ENCODE measurements around the gene RPL29. TPM values are rescaled to one million over a fixed set of nuclear protein-coding genes. Genes with fewer than 3 reads are reported as not detected.

The RPL29 gene
- total and polyA plus RNA-seq, 2 of the 13 experiments (the other 11 are each of a cell fraction or from before 2014, with no cell fraction given), result 1,348 to 2,263 TPM

- TF ChIP-seq SNAI1 (CRISPR knock-in tag; IDR thresholded peaks at IDR 0.05; ENCODE audit: borderline replicate concordance), result 0 out of 2 replicates have a peak, but pooled peaks have one; percentile 82
- TF ChIP-seq CBX5 (CRISPR knock-in tag; IDR thresholded peaks at IDR 0.05; ENCODE audit: borderline replicate concordance), result no peak; the same call in 1 of the 2 replicates
- TF ChIP-seq SALL2 (CRISPR knock-in tag; IDR thresholded peaks at IDR 0.05), result peak; percentile 37
- no peak for TF ChIP-seq MLXIP (CRISPR knock-in tag; IDR thresholded peaks at IDR 0.05; ENCODE audit: borderline replicate concordance)
- TF ChIP-seq PAX8 (CRISPR knock-in tag; IDR thresholded peaks at IDR 0.05; ENCODE audit: borderline replicate concordance), result peak; percentile 88; the same call in 1 of the 2 replicates
- no peak; the same call in 1 of the 2 replicates for TF ChIP-seq SMAD3 (CRISPR knock-in tag; IDR thresholded peaks at IDR 0.05)
- TF ChIP-seq ZMAT5 (CRISPR knock-in tag; IDR thresholded peaks at IDR 0.05; ENCODE audit: borderline replicate concordance, low read depth), result no peak; the same call in 1 of the 2 replicates
- peak; percentile 90; the same call in 1 of the 2 replicates for TF ChIP-seq FOXC1 (CRISPR knock-in tag; IDR thresholded peaks at IDR 0.05; ENCODE audit: borderline replicate concordance)
- no peak for TF ChIP-seq ZNF382 (CRISPR knock-in tag; IDR thresholded peaks at IDR 0.05; ENCODE audit: borderline replicate concordance)
- no peak; the same call in 1 of the 2 replicates for TF ChIP-seq ZSCAN12 (CRISPR knock-in tag; IDR thresholded peaks at IDR 0.05)
- TF ChIP-seq ZNF574 (CRISPR knock-in tag; IDR thresholded peaks at IDR 0.05), result peak; percentile 85
- no peak for TF ChIP-seq ZNF720 (CRISPR knock-in tag; IDR thresholded peaks at IDR 0.05)
- no peak for TF ChIP-seq LCORL (IDR thresholded peaks at IDR 0.05)
- TF ChIP-seq LCORL (CRISPR knock-in tag; IDR thresholded peaks at IDR 0.05), result peak; percentile 91
- peak; percentile 97; the same call in 1 of the 2 replicates for TF ChIP-seq ZNF788 (CRISPR knock-in tag; IDR thresholded peaks at IDR 0.05; ENCODE audit: borderline replicate concordance)
- TF ChIP-seq SMAD1 (CRISPR knock-in tag; IDR thresholded peaks at IDR 0.05; ENCODE audit: borderline replicate concordance, low read depth), result peak; percentile 91
- no peak for TF ChIP-seq IKZF1 (IDR thresholded peaks at IDR 0.05)
- peak; percentile 68; the same call in 1 of the 2 replicates for TF ChIP-seq NR2F2 (IDR thresholded peaks at IDR 0.05; ENCODE audit: borderline replicate concordance, low read depth)
- peak; percentile 56; the same call in 1 of the 2 replicates for TF ChIP-seq FOXK1 (CRISPR knock-in tag; IDR thresholded peaks at IDR 0.05; ENCODE audit: borderline replicate concordance, low read depth)
- no peak for TF ChIP-seq ZBTB37 (CRISPR knock-in tag; IDR thresholded peaks at IDR 0.05)
- peak; percentile 94 for TF ChIP-seq RXRA (CRISPR knock-in tag; IDR thresholded peaks at IDR 0.05)
- TF ChIP-seq MLLT10 (CRISPR knock-in tag; IDR thresholded peaks at IDR 0.05), result no peak
- TF ChIP-seq ETV5 (CRISPR knock-in tag; IDR thresholded peaks at IDR 0.05; ENCODE audit: borderline replicate concordance), result peak; percentile 99
Measured at GRCh38 chr3:51982838-51983577, 12.7 kb downstream of the RPL29 start, which contains the start of gene ACY1 (continued).

Measured in HepG2 (cell line).